Measurements from ENCODE around the gene SLC22A25.
A peak's percentile ranks its signal among the peaks of the same experiment; 100 is the strongest.

The SLC22A25 gene

GRCh38 chr11:63229815-63230214 is 13.6 kb downstream of the SLC22A25 start:
- DNase-seq: no peak

GRCh38 chr11:63227521-63228107 is 15.8 kb downstream of the SLC22A25 start:
- DNase-seq: no peak

DNA sequence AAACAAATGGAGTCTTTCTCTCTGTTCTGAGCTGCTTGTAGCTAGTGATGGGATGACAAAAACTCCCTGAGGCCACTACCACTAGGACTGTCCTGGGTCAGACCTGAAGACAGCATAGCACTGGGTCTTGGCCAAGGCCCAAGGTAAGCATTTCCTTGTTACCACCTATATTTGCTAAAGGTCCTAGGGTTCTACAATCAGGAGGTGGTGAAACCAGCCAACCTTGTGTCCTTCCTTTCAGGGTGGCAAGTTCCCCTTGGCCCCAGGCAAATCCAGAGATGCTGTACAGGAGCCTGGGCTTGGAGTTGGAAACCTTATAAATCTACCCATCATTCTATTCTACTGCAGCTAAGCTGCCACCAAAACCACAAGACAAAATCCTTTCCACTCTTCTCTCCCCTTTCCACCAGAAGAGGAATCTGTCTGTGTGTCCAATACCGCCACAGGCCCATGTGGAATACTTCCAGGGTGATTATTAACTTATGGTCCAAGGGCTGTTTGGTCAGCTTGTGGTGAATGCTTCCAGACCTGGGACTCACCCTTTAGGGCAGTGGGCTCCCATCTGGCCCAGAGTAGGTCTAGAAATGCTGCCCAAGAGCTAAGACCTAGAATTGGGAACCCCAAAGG is 16.8 kb downstream of the SLC22A25 start:
- no peak for DNase-seq

GRCh38 chr11:63214093-63214492 is 29.3 kb downstream of the SLC22A25 start:
- no peak for DNase-seq

- DNase-seq: peak in 1 of 2 experiments; percentile 47
These were observed 30.7 kb downstream of the SLC22A25 start for GRCh38 chr11:63212742-63213141.

DNA sequence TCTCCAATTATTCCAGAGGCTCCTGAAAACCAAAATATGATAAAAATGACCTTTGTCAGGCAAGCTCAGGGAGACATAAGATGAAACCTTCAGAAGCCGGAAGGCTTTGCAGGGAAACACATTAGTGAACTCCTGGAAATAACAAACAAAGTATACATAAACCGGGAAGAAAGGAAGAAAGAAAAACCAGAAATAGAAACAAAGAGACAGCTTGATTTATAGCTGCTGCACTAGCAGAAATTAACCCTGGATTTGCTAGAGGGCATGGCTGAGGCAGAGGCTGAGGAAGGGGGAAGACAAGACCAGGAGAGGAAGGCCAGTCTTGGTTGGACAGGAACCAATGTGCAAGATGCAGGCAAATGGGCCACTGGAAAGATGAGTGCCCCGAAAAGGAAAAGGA is 33.3 kb downstream of the SLC22A25 start:
- no peak for DNase-seq
